DMS53 (cell line): ENCODE results near the gene PTGER1.
"Not testable (repeated sequence)": the region's sequence is repeated elsewhere in the genome, so short reads cannot be mapped to it uniquely, and the experiment has no call there.

Experiments used
- DNase-seq: peaks from one replicate; lab custom pipeline; 2025; lab: John Stamatoyannopoulos, UW

Gene PTGER1, protein sequence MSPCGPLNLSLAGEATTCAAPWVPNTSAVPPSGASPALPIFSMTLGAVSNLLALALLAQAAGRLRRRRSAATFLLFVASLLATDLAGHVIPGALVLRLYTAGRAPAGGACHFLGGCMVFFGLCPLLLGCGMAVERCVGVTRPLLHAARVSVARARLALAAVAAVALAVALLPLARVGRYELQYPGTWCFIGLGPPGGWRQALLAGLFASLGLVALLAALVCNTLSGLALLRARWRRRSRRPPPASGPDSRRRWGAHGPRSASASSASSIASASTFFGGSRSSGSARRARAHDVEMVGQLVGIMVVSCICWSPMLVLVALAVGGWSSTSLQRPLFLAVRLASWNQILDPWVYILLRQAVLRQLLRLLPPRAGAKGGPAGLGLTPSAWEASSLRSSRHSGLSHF

DNA sequence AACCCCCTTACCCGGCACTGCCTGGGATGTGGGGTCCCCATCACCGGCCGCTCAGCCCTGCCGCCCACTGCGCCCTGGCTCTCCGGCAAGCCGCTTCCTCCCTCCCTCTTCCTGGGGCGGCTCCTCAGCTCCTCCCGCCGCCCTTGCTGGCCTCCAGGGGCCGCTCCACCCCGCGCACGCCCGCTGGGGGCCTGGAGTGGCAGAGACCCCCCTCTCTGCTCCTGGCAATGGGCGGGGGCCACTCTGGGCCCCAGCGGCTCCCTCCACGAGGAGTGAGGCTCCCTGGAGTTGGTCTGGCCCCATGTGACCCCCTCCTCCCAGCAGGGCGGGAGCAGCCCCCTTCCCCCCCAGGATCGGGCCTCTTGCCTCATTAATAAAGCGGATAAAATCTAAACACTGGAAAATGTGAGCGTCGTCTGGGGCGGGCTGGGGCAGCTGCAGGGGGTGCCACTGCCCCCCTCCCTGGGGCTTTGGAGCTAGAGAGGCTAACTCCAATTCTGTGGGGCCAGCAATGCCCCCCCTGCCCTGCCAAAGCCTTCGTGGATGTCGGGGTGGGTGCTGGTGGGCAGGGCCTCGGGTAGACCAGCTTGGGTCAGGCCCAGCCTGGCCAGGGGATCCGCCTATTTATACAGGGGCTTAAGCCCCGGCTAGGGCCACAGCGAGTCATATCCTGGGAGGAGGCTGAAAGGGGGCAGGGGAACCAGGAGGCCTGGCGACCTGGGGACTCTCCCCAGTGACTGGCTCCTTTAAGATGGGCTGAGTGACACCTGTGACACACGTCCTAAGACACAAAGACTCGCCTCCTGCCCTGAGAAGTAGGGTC, at the start of gene PTGER1:
Gene PTGER1 (minus strand): TSS at position 104 of the 823 bp plus-strand sequence. CDS start 1,034 bp downstream, outside the sequence.
- peak; percentile 53 for DNase-seq

DNA sequence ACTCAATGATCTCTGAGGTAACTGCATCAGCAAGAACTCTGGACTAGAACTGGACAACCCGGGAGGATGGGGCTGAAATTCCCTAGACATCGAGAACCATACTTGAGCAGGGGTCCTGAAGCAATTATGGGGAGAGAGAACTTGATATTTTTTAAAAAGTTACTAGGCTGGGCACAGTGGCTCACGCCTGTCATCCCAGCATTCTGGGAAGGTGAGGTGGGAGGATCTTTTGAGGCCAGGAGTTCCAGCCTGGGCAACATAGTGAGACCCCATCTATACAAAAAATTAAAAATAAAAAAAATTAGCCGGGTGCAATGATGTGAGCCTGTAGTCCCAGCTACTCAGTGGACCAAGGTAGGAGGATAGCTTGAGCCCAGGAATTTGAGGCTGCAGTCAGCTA, 45.4 kb upstream of the PTGER1 start:
- no peak for DNase-seq

DNA sequence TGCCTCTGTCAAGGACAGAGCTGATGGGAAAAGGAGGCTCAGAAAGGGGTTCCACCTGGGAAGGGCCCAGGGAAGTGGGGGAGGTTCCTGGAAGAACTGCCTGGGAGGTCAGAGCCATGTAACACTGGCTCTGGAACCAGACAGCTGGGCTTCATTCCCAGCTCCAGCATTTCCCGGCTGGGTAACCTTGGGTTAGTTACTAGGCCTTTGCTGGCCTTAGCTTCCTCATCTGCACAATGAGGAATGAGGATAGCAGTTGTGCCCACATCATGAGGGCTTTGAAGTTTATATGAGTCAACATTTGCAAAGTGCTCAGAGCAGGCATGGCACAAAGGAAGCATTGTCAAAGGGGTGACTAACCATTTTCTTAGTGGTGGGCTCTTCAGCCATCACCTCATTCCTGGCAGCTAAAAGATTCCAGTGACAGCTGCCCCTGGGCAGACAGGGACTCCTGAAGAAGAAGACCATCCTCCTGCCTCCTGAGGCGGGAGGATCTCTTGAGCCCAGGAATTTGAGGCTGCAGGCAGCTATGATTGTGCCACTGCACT, 44.8 kb upstream of the PTGER1 start:
- peak; percentile 86 for DNase-seq

DNA sequence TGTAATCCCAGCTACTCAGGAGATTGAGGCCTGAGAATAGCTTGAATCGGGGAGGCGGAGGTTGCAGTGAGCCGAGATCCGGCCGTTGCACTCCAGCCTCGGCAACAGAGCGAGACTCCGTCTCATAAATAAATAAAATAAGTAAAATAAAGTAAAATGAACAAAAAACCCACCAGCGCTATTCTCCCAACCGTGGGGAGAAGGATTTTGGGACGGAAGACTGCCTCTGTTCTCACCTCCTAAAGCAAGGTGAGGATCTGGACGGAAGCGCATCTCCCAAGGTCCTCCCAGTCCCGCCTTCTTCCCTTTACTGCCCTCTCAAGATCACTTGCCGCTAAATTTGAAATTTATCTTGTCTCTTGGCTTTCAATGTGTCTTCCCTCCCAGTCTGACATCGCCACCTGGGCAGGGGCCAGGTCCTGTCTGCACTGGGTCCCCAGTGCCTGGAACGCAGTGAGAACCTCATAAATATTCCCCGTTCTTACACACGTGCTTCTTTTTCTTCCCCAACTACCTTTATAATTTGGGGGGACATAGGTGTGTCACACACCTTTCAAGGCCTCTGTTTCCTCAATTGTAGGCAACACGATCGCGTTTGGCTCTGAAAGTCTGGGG, 44.2 kb upstream of the PTGER1 start:
- no peak for DNase-seq

DNA sequence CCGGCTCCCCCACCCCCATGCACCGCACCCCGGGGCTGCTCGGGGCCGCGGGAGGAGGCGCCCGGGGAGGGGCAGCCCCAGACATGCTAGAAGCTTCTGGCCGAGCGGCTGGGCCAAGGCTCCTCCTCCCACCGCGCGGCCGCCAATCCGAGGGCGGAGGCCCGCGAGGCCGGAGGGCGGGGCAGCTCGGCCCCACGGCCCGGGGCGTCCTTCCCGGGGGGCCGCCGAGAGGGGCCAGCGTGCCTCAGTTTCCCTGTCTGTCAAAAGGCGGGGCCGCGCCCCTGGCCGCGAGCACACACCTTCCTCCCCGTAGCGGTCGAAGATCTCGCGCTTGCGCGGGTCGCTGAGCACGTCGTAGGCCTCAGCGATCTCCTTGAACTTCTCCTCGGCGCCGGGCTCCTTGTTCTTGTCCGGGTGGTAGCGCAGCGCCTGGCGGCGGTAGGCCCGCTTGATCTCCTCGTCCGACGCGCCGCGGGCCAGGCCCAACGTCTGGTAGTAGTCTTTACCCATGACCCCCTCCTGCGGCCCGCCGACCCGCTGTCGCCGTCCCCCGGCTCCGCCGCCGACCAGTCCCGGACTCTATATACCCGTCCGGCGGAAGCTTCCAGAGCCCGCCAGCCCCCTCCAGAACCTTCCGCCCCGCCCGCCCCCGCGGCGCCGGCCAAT, 42.8 kb upstream of the PTGER1 start, which contains the start of gene DNAJB1:
Gene DNAJB1 (minus strand): TSS at position 558 of the 666 bp plus-strand sequence. CDS start 48 bp downstream, at position 510.
- peak; percentile 75 for DNase-seq

DNA sequence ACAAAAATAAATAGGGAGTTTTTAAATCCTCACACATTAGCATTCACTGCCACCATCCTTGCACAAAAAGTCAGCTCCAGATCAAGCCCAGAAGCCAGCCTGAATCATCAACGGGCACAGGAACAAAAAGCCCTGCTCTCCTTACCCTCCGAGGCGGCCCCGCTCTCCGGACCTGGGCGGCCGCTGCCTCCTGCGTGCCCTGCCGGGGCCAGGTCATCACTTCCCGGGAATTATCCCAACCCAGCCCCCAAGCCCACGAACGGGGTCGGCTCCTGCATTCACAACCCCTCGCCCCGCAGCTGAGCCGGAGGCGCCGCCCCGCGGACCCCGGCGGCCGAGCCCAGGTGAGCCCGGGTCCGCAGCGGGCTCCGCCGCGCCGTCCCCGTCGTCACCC, 42.3 kb upstream of the PTGER1 start:
- peak; percentile 51 for DNase-seq

DNA sequence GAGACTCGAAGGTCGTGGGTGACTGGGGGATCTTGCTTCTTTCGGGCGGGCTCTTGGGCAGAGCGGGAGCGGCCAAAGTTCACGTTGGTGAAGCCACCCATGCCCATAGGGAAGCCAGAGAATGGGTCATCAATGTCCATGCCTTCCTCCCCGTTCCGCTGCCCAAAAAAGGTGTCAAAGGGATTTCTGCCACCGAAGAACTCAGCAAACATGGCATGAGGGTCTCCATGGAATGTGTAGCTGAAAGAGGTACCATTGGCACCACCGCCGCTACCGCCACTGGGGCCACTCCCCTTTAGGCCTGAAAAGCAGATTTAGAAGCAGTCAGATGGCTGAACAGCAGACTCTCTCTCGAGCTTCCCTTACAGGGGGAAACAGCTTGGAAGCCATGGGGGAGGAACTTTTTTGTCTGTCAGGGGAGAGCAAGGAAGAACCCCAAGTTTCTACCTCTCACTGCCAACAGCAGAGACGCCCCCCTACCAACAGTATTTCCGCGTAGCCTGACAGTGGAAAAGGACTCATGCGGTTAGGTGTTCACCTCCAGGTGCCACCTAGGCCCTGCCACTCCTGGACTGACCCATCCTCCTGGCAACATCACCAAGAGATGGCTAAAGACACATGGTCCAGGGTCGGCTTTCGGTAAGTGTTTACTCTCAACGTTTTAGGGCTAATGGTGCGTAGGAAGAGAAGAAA, 41.7 kb upstream of the PTGER1 start:
- DNase-seq: peak; percentile 35

DNA sequence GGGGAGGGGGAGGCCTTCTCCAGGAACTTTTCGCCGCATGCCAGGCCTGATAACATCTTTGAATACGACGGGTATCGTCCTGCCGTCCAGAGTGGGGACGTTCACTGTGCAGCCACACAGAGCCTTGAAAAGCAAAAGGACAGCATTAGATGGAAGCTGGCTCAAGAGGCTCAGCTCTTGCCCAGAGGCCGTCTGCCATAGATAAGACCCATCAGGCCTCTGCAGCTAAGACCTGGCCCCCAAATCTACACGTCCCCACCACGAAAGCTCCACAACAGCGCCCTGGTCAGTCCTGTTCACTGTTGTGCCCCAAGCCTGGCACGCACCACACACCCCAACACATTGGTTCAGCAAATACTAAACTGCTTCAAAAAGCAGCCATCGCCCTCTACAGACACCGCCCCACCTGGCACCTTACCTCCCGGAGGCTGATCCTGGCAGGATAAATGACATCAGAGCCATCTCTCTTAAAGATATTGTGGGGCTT, 40.9 kb upstream of the PTGER1 start:
- no peak for DNase-seq

DNA sequence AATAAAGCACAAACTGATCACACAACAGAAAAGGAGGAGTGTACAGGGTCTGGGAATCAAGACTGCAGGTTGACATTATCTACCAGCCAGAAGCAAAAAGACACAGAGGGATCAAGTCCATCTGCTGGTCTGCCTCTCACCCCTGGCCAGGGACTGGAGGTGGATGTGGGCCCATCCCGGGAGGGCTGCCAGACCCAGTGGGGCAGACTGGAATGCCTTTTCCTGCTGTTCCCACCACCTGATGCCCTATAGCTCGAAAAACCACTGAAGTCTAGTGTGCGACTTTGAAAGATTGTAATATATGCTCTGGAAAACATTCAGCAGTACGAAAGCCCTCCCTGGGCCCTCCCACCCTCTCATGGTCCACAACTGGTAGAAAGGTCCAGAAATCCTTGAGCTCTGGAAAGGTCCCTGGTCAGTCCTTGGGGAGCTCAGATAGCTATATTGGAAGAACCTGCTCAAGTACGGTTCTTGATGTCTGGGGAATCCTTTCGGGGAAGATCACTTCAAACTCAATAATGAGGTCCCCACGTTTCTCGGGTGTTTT, 40.4 kb upstream of the PTGER1 start:
- DNase-seq: no peak

DNA sequence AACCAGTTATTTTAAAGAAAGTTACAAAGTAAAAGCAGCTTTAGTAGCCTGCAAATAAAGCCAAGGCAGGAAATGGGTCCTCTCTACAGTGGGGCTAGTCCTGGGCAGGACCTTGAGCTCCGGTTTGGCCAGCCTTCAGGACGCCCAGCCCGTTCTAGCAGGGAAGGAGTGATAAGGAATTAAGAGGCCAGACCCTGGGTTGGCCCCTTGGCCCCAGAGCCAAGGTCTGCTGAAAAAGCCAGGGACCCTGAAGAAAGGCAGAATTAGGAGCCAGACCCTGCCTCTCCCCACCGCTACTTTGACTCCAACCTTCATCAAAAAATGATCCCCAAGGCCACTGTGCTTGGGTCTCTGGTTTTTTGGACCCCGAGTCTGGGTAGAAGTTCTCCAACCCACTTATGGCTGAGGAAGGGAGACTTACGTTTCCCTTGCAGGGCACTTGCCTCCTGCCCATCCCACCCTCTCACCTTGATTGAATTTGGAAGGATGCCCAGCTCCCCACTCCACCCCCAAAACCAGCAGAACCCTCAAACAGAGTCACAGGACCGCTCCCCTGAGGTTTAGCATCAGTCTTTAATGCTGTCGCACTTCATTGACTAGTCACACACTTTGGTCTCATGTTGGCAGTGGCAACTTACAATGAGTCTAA, 39.2 kb upstream of the PTGER1 start:
- no peak for DNase-seq

DNA sequence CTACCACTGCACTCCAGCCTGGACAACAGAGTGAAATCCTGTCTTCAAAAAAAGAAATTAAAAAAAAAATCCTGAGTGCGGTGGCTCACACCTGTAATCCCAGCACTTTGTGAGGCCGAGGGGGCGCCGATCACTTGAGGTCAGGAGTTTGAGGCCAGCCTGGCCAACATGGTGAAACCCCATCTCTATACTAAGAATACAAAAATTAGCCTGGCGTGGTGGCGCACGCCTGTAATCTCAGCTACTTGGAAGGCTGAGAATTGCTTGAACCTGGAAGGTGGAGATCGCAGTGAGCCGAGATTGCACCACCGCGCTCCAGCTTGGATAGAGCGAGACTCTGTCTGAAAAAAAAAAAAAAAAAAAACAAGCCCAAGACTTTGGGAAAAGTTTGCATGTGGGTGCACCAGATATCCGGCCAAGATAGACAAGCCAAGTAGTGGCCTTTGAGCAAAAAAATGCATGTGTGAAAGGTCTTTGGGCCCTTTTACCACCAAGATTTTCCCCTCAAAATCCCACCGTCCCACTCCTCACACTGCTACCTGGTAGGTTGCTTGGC, 37.3 kb upstream of the PTGER1 start:
- DNase-seq: no peak

DNA sequence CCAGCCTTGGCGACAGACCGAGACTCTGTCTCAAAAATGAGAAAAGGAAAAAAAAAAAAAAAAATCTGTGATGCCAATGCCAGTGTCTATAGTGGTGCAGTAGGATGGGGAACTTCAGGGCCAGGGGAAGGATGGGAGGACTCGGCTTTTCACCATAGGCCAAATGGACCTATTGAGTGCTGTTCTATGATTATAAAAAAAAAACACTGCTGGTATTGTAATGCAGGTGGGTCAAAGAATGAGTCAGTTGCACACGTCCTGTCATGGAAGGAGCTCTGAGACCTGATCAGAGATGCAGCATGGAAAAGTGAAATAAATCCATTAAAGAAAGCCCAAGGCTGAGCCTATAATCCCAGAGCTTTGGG, 36.1 kb upstream of the PTGER1 start:
- DNase-seq: no peak

DNA sequence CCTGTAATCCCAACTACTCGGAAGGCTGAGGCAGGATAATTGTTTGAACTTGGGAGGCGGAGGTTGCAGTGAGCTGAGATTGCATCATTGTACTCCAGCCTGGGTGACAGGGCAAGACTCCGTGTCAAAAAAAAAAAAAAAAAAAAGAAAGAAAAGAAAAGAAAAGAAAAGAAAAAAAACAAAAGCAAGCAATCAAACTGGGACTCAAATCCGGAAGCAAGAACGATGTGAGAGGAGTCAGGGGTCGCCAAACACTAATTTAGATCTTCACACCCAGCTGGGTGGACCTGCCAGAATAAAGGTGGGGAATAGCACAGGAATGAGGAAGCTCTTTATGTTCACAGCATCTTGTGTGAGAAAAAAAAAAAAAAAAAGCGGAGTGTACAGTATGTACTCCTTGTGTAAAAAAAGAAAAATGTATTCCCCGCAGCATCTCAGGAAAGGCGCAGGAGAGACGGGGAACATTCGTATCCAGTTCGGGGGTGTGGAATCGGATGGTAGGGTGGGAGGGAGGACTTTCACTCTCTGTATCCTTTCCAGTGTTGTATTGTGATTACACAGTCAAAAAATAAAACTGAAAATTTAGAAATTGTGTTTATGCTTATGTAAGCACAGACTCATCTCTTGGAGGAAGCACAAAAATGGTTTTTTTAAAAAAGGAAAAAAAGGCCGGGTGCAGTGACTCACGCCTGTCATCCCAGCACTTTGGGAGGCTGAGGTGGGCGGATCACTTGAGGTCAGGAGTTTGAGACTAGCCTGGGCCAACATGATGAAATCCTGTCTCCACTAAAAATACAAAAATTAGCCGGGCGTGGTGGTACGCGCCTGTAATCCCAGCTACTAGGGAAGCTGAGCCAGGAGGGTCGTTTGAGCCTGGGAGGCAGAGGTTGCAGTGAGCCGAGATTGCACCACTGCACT, 35.4 kb upstream of the PTGER1 start:
- no peak for DNase-seq

DNA sequence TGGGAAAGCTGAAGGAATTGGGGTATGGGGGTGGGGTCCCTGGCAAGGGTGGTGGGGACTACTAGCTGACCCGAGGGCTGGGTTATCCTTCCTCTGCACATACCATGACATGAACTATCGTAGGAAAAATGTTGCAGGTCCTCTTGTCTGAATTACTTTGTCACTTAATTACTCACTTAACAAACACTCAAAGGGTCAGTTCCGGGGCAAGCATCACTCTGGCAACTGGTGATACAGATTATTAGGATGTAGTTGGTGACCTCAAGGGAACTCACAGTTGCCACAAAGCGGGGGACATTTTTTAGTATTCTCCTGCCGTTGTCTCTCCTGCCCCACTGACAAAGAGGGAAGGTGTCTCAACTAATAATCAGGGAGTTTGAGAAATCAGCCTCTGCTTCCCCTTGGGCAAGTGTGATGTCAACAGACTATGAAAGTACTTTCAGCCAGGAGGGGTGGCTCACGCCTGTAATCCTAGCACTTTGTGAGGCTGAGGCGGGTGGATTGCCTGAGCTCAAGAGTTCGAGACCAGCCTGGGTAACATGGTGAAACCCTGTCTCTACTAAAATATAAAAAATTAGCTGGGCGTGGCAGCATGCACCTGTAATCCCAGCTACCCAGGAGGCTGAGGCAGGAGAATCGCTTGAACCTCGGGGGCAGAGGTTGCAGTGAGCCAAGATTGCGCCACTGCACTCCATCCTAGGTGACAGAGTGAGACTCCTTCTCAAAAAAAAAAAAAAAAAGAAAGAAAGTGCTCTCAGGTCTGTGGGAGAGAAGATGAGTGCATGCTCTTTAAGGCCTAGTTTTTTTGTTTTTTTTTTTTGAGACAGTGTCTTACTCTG, 32.8 kb upstream of the PTGER1 start:
- peak; percentile 82 for DNase-seq

DNA sequence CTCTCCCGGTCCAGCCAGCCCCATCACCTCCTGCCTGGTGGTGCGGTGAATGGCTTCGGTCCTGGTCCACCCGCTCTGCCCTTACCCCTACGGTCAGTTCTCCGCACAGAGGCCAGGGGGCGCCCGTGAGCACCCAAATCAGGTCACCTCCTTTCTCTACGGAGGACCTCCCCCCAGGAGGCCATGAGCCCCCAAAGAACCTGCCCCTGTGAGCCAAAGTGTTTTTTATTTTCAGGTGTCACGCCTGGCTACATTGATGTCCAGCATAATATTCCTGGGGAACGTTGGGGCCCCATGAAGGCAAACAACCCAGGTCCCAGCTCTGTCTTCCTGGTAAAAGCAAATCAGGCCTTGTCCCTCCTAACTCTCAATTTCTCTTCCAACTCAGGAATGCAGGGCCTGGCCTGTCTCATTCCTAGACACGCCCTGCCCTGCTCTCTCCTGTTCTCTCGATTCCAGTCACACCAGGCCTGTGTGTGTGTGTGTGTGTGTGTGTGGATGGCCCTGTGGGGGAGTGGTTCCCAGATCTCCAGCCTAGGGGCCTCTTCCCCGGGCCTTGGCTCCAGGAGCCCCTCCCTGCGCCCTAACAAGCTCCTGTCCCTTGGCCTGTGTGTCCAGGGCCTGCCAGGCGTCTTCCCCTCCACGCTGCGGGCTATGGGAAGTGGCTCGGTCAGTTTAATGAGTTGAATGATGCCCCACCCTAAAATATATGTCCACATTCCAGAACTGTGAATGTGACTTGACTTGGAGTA, 30.5 kb upstream of the PTGER1 start:
- DNase-seq: peak; percentile 73

DNA sequence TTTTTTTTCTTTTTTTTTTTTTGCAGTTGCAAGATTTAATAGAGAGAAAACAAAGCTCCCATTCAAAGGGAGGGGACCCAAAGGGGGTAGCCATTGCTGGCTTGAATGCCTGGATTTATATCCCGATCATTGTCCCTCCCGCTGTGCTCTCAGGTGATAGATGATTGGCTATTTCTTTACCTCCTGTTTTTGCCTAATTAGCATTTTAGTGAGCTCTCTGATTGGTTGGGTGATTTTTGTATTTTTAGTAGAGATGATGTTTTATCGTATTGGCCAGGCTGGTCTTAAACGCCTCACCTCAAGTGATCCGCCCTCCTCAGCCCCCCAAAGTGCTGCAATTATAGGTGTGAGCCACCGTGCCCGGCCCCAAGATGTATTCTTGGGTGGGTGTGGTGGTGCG, 29.4 kb upstream of the PTGER1 start:
- DNase-seq: not testable (repeated sequence)

DNA sequence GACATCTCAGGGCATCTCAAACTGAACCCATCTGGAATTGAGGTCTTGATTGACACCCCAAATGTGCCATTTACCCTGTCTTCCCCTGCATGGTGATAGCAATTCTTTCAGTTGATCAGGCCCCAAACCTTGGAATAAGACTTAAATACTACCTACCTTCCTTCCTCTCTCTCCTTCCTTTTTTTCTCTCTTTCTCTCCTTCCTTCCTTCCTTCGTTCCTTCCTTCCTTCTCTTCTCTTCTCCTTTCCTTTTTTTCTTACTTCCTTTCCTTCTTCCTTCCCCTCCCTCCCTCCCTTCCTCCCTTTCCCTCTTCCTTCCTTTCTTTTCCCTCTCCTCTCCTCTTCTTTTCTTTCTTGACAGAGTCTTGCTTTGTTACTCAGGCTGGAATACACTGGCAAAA, 28.1 kb upstream of the PTGER1 start:
- DNase-seq: no peak
